Thyroid gland (tissue), 4 donors: ENCODE measurements around the gene C19orf25. TPM values are rescaled to one million over a fixed set of nuclear protein-coding genes. Genes with fewer than 3 reads are reported as not detected.

Source experiments
- DNase-seq, 2 donors: peaks; one replicate each; pipeline ENCODE4 v3.0.0-alpha.2; 2019
- H3K27ac ChIP-seq, 3 donors: fragments of 200-600 bp; sonication (generic); 1 replicate in 2 of 3; 2 replicates in 1 of 3; pipeline ENCODE4 v1.5.1; 2016 to 2019; ENCODE audit warnings: mild to moderate bottlenecking in 1 of 3, moderate library complexity in 1 of 3
- H3K27me3 ChIP-seq: fragments of 200-600 bp; sonication (generic); one replicate; pipeline ENCODE4 v1.5.1; 2019
- H3K36me3 ChIP-seq, 2 donors: fragments of 200-600 bp; sonication (generic); one replicate each; pipeline ENCODE4 v1.5.1; 2016 to 2019
- H3K4me1 ChIP-seq, 2 donors: fragments of 200-600 bp; sonication (generic); one replicate each; pipeline ENCODE4 v1.5.1; 2017 to 2019
- H3K4me3 ChIP-seq, 3 donors: fragments of 200-600 bp; sonication (generic); replicated peaks in 1 of 3; 1 replicate in 2 of 3; 2 replicates in 1 of 3; pipeline ENCODE4 v1.5.1; 2016; ENCODE audit warnings: mild to moderate bottlenecking in 1 of 3
- H3K9me3 ChIP-seq: fragments of 200-600 bp; sonication (generic); one replicate; pipeline ENCODE4 v1.5.1; 2017
- POLR2A ChIP-seq, 2 donors: fragments of 450-650 bp; IDR thresholded peaks; one replicate each; pipeline ENCODE4 v1.6.1; 2017; ENCODE audit warnings: antibody characterized with exemption in 2 of 2, mild to moderate bottlenecking in 2 of 2, moderate library complexity in 1 of 2
- WGBS, 2 donors: methylation state at CpG; one replicate each; pipeline ENCODE4 v1.1.5; 2017; 5-methylcytosine and 5-hydroxymethylcytosine counted together
- intact Hi-C: fragments of 100-400 bp; cut with DNase I; formaldehyde crosslinking; loops from one replicate; pipeline ENCODE4 v1.15.1; 2023
- total RNA-seq, 4 donors: library from RNA; depleted of rRNA; stranded (reverse); fragments of >200 nt; gene quantifications; one replicate each; pipeline ENCODE4 v1.2.3, GENCODE V29; 2016
- TF ChIP-seq, protein P1 (sequence below), 6 experiments: fragments of 200-600 bp in 3 of 6; fragments of 450-650 bp in 3 of 6; sonication (generic) in 3 of 6; IDR thresholded peaks; one replicate each; pipeline ENCODE4 v1.5.1; 2016 to 2019; ENCODE audit warnings: antibody characterized with exemption in 6 of 6, mild to moderate bottlenecking in 2 of 6, inconsistent platforms in 1 of 6, moderate library complexity in 1 of 6

The C19orf25 gene
- total RNA-seq, 4 donors from 2014 or later: 47.0 to 64.9 (median 56.5) TPM

DNA sequence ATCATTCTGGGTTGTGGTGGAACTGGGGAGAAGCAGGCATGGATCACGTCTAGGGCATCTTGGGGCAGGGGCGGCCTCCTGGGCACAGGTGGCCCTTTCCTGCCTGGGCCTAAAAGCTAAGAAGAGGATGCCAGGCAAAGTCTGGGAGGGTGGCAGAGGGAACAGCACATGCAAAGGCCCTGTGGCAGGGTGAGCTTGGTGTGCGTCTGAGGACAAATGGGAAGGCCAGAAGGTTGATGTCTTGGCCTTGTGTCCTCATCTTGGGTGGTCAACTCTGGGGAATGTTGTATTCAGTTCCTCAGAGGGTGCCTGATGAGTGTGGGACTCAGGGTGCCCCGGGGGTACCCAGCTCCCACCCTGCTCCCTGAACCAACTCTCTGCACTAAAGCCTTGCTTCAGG is 39.5 kb upstream of the C19orf25 start:
- Histone ChIP-seq H3K4me3 (no peak overlapping the region), H3K9me3 (no peaks in the 10 kb centered on the region), H3K36me3 (no peaks in the 10 kb centered on the region), H3K27ac (no peak overlapping the region), H3K27me3 (peaks cover 9% of the 10 kb centered on the region), H3K4me1 (peaks cover 0 to 3% of the 10 kb centered on the region in 2 donors)
- intact Hi-C loops: no loop called here
- TF ChIP-seq POLR2A (IDR thresholded peaks at IDR 0.05): no peak
- TF ChIP-seq, protein P1, sequence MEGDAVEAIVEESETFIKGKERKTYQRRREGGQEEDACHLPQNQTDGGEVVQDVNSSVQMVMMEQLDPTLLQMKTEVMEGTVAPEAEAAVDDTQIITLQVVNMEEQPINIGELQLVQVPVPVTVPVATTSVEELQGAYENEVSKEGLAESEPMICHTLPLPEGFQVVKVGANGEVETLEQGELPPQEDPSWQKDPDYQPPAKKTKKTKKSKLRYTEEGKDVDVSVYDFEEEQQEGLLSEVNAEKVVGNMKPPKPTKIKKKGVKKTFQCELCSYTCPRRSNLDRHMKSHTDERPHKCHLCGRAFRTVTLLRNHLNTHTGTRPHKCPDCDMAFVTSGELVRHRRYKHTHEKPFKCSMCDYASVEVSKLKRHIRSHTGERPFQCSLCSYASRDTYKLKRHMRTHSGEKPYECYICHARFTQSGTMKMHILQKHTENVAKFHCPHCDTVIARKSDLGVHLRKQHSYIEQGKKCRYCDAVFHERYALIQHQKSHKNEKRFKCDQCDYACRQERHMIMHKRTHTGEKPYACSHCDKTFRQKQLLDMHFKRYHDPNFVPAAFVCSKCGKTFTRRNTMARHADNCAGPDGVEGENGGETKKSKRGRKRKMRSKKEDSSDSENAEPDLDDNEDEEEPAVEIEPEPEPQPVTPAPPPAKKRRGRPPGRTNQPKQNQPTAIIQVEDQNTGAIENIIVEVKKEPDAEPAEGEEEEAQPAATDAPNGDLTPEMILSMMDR (IDR thresholded peaks at IDR 0.05): no peak
- 84 to 90% methylated on average over 3 to 4 of the region's 4 CpGs for WGBS, 2 donors
- DNase-seq: no peak

GRCh38 chr19:1516395-1516753 is 37.4 kb upstream of the C19orf25 start:
- Histone ChIP-seq H3K4me3 (no peak overlapping the region), H3K4me1 (peaks cover 0 to 11% of the 10 kb centered on the region in 2 donors), H3K9me3 (no peaks in the 10 kb centered on the region), H3K36me3 (no peaks in the 10 kb centered on the region), H3K27me3 (peaks cover 6% of the 10 kb centered on the region), H3K27ac (no peak overlapping the region)
- TF ChIP-seq, protein P1 (IDR thresholded peaks at IDR 0.05): no peak
- intact Hi-C loops: no loop called here
- 69 to 70% methylated on average over 8 of the region's 8 CpGs for WGBS, 2 donors
- DNase-seq: no peak

DNA sequence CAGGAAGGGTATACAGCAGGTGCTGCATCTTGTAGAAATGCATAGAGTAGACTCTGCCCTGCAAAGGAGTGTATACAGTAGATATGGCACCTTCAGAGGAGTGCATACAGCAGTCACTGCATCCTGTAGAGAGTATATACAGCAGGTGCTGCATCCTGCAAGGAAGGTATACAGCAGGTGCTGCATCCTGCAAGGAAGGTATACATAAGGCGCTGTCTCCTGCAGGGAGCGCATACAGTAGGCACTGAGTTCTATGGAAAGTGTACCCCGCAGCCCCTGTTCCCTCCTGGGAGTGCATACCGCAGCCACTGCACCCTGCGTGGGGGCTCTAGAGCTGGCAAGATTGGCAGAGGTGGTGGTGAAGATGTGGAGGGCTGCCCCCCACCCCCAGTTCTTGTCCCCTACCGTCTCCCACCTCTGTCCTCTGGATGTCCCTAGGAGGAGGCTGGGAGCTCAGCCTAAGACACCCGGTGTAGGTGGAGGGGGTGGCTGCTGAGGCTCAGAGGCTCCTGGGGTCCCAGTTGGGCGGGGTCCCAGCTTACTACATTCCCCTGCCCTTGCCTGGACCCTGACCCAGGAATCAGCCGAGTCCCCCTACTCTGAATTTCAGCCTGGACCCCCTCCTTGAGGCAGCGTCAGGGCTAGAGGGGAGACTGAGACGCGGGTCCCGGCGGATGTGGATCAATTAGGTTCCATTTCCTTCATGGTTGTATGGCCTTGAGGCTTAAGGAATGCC is 36.1 kb upstream of the C19orf25 start:
- Histone ChIP-seq H3K9me3 (no peaks in the 10 kb centered on the region), H3K4me3 (no peak overlapping the region), H3K36me3 (no peaks in the 10 kb centered on the region), H3K27me3 (peaks cover 6% of the 10 kb centered on the region), H3K4me1 (peaks cover 0 to 11% of the 10 kb centered on the region in 2 donors), H3K27ac (no peak overlapping the region)
- intact Hi-C loops: no loop called here
- WGBS, 2 donors: 73 to 74% methylated on average over 11 to 13 of the region's 14 CpGs
- DNase-seq: no peak
- no peak for TF ChIP-seq POLR2A (IDR thresholded peaks at IDR 0.05)
- TF ChIP-seq, protein P1 (IDR thresholded peaks at IDR 0.05): no peak

GRCh38 chr19:1514295-1514661 is 35.3 kb upstream of the C19orf25 start:
- intact Hi-C loops: no loop called here
- WGBS, 2 donors: 60 to 67% methylated on average over 5 to 10 of the region's 10 CpGs
- no peak overlapping the region for H3K27ac ChIP-seq

More at GRCh38 chr19:1514295-1514661, 35.3 kb upstream of the C19orf25 start:
- TF ChIP-seq, protein P1 (IDR thresholded peaks at IDR 0.05): no peak
- no peak for TF ChIP-seq POLR2A (IDR thresholded peaks at IDR 0.05)
- Histone ChIP-seq H3K4me1 (peaks cover 0 to 11% of the 10 kb centered on the region in 2 donors), H3K9me3 (no peaks in the 10 kb centered on the region), H3K27me3 (peaks cover 6% of the 10 kb centered on the region), H3K36me3 (no peaks in the 10 kb centered on the region), H3K4me3 (no peak overlapping the region)
- DNase-seq: no peak
